CD4-positive, alpha-beta T cell (primary cell): ENCODE results near the gene EEPD1. TPM values are rescaled to one million over a fixed set of nuclear protein-coding genes. Genes with fewer than 3 reads are reported as not detected.
A peak's percentile ranks its signal among the peaks of the same experiment; 100 is the strongest.

Experiments used
- ATAC-seq: fragments of 200-7000 bp; cut with Tn5 transposase; one replicate; pipeline ENCODE4 v1.10.0; 2022; ENCODE audit warnings: mild to moderate bottlenecking; ENCODE audit not compliant: poor library complexity
- CTCF ChIA-PET: fragments of 350-600 bp; sonication (Branson Sonifier 250); formaldehyde crosslinking; loops from one replicate; lab custom pipeline; 2021; ENCODE audit warnings: antibody characterized with exemption, inconsistent platforms; lab: Charles Lee
- POLR2A ChIA-PET: fragments of 350-600 bp; sonication (Branson Sonifier 250); formaldehyde crosslinking; loops from one replicate; lab custom pipeline; 2021; ENCODE audit warnings: antibody characterized with exemption, inconsistent platforms; lab: Charles Lee
- DNase-seq, 14 experiments: peaks; one replicate each; pipeline ENCODE4 v3.0.0-alpha.2; 2013 to 2020; ENCODE audit warnings: mixed read lengths in 2 of 14
- H3K27ac ChIP-seq, 2 donors: one replicate each; pipeline versions ENCODE4 v1.5.1 to v1.7.0; 2013; ENCODE audit warnings: low read length in 2 of 2, low read depth in 1 of 2, mild to moderate bottlenecking in 1 of 2
- H3K27me3 ChIP-seq, 2 experiments: 1 replicate in 1 of 2; 2 replicates in 1 of 2; pipeline versions ENCODE4 v1.6.1 to v1.7.0; 2013; ENCODE audit warnings: low read length in 2 of 2, control low read depth in 1 of 2, mild to moderate bottlenecking in 1 of 2, moderate library complexity in 1 of 2; ENCODE audit not compliant: insufficient read depth in 2 of 2, control insufficient read depth in 1 of 2
- H3K36me3 ChIP-seq: one replicate; pipeline ENCODE4 v1.6.1; 2013; ENCODE audit warnings: low read length, control low read depth; ENCODE audit not compliant: insufficient read depth
- H3K4me1 ChIP-seq: one replicate; pipeline ENCODE4 v1.6.1; 2013; ENCODE audit warnings: low read length, control low read depth; ENCODE audit not compliant: insufficient read depth
- H3K4me3 ChIP-seq: one replicate; pipeline ENCODE4 v1.5.1; 2013; ENCODE audit warnings: mild to moderate bottlenecking, low read length, moderate library complexity
- H3K9me3 ChIP-seq, 2 experiments: 1 replicate in 1 of 2; 2 replicates in 1 of 2; pipeline versions ENCODE4 v1.6.1 to v1.7.0; 2013; ENCODE audit warnings: low read length in 2 of 2, mild to moderate bottlenecking in 2 of 2, control low read depth in 1 of 2, moderate library complexity in 1 of 2; ENCODE audit not compliant: control insufficient read depth in 1 of 2, insufficient read depth in 1 of 2
- H3K27ac Mint-ChIP-seq: one replicate; pipeline ENCODE4 v1.8.0; 2020; ENCODE audit warnings: mixed read lengths
- H3K27me3 Mint-ChIP-seq: one replicate; pipeline ENCODE4 v1.8.0; 2021; ENCODE audit warnings: mixed read lengths
- H3K36me3 Mint-ChIP-seq: one replicate; pipeline ENCODE4 v1.8.0; 2021; ENCODE audit warnings: low read depth, mixed read lengths
- H3K4me1 Mint-ChIP-seq: one replicate; pipeline ENCODE4 v1.8.0; 2021; ENCODE audit warnings: low read depth, mixed read lengths
- H3K4me3 Mint-ChIP-seq: one replicate; pipeline ENCODE4 v1.8.0; 2020; ENCODE audit warnings: mild to moderate bottlenecking, mixed read lengths
- H3K9me3 Mint-ChIP-seq: one replicate; pipeline ENCODE4 v1.8.0; 2020; ENCODE audit warnings: mixed read lengths
- CTCF ChIP-seq: fragments of 200-600 bp; IDR thresholded peaks from one replicate; pipeline ENCODE4 v1.8.0; 2022; ENCODE audit warnings: antibody characterized with exemption, mild to moderate bottlenecking
- intact Hi-C, 2 experiments: fragments of 100-400 bp; cut with DNase I in 1 of 2; cut with micrococcal nuclease in 1 of 2; formaldehyde crosslinking; loops; one replicate each; pipeline versions ENCODE4 v1.15.1 to v1.9.0; 2023 to 2025; cut with DNase I, micrococcal nuclease
- total RNA-seq, 174 experiments: library from RNA in 2 of 174; stranded (reverse) in 2 of 174; gene quantifications; one replicate each; pipeline ENCODE4 v1.2.3 and lab custom pipeline; 2021 to 2026

EEPD1 gene
- total RNA-seq, 2 experiments from 2014 or later, result 4.4 to 4.6 TPM

- Mint-ChIP-seq H3K27ac (peak overlapping the region; percentile 63), H3K9me3 (no peaks in the 10 kb centered on the region), H3K4me3 (no peak overlapping the region), H3K36me3 (no peaks in the 10 kb centered on the region), H3K27me3 (no peaks in the 10 kb centered on the region), H3K4me1 (peaks cover 57% of the 10 kb centered on the region)
- DNase-seq (no peak), ATAC-seq (peak; percentile 29)
- peaks cover 37% of the 10 kb centered on the region for H3K4me1 ChIP-seq
- H3K27me3 ChIP-seq, result no peaks in the 10 kb centered on the region
- CTCF ChIA-PET, result no interaction called here
- no peak overlapping the region for H3K4me3 ChIP-seq
- no peaks in the 10 kb centered on the region for H3K9me3 ChIP-seq
- TF ChIP-seq CTCF, result no peak
- intact Hi-C loops, result loop anchor here in 1 of 2 experiments (5.0 kb wide), 1 partner anchor 215 kb away; no protein-coding TSS in a partner anchor
- POLR2A ChIA-PET, result interaction anchor here (0.7 kb wide), 1 partner anchor 85 kb away, joined by 3 read pairs; no protein-coding TSS in a partner anchor
- no peak overlapping the region for H3K27ac ChIP-seq
- H3K36me3 ChIP-seq, result no peaks in the 10 kb centered on the region
Observed at GRCh38 chr7:36202398-36202797, 49.3 kb downstream of the EEPD1 start.

- intact Hi-C loops, result loop anchor here in 1 of 2 experiments (5.0 kb wide), 1 partner anchor 216 kb away; no protein-coding TSS in a partner anchor
- Mint-ChIP-seq H3K4me3 (peak overlapping the region; percentile 25), H3K27ac (peak overlapping the region; percentile 63), H3K9me3 (no peaks in the 10 kb centered on the region), H3K36me3 (no peaks in the 10 kb centered on the region), H3K27me3 (no peaks in the 10 kb centered on the region), H3K4me1 (peaks cover 65% of the 10 kb centered on the region)
- no peaks in the 10 kb centered on the region for H3K9me3 ChIP-seq
- DNase-seq (no peak), ATAC-seq (no peak)
- no peak overlapping the region for H3K4me3 ChIP-seq
- H3K27me3 ChIP-seq, result no peaks in the 10 kb centered on the region
- peaks cover 46% of the 10 kb centered on the region for H3K4me1 ChIP-seq
- CTCF ChIA-PET, result interaction anchor here (0.5 kb wide), 1 partner anchor 1050 kb away, joined by 3 read pairs; no protein-coding TSS in a partner anchor
- H3K27ac ChIP-seq, result no peak overlapping the region
- no peak for TF ChIP-seq CTCF
- H3K36me3 ChIP-seq, result no peaks in the 10 kb centered on the region
- POLR2A ChIA-PET, result interaction anchor here (0.6 to 1.0 kb wide), 5 partner anchors 50 to 1115 kb away, joined by 3 read pairs; no protein-coding TSS in a partner anchor
Observed at GRCh38 chr7:36203071-36203790, 50.2 kb downstream of the EEPD1 start.

GRCh38 chr7:36204044-36204663 is 51.1 kb downstream of the EEPD1 start:
- POLR2A ChIA-PET, result interaction anchor here (0.6 to 1.0 kb wide), 2 partner anchors 49 to 140 kb away, joined by 3 read pairs; no protein-coding TSS in a partner anchor
- H3K27ac ChIP-seq, result no peak overlapping the region
- DNase-seq (no peak), ATAC-seq (no peak)
- H3K27me3 Mint-ChIP-seq, result no peaks in the 10 kb centered on the region
- H3K4me3 Mint-ChIP-seq, result no peak overlapping the region
- no peaks in the 10 kb centered on the region for H3K36me3 Mint-ChIP-seq
- CTCF ChIA-PET, result interaction anchor here (0.5 kb wide), 1 partner anchor 1050 kb away, joined by 3 read pairs; no protein-coding TSS in a partner anchor
- H3K4me1 ChIP-seq, result peaks cover 52% of the 10 kb centered on the region
- intact Hi-C loops, result loop anchor here in 1 of 2 experiments (5.0 kb wide), 1 partner anchor 217 kb away; no protein-coding TSS in a partner anchor
- H3K27ac Mint-ChIP-seq, result no peak overlapping the region
- no peaks in the 10 kb centered on the region for H3K36me3 ChIP-seq
- H3K9me3 Mint-ChIP-seq, result no peaks in the 10 kb centered on the region
- peaks cover 68% of the 10 kb centered on the region for H3K4me1 Mint-ChIP-seq
- TF ChIP-seq CTCF, result no peak
- H3K4me3 ChIP-seq, result no peak overlapping the region
- H3K27me3 ChIP-seq, result no peaks in the 10 kb centered on the region
- H3K9me3 ChIP-seq, result no peaks in the 10 kb centered on the region
